Bronchial epithelial cell (primary cell): ENCODE measurements around the gene HSBP1. TPM values are rescaled to one million over a fixed set of nuclear protein-coding genes. Genes with fewer than 3 reads are reported as not detected.
A peak's percentile ranks its signal among the peaks of the same experiment; 100 is the strongest.

Experiments
- DNase-seq: peaks from one replicate; pipeline ENCODE4 v3.0.0-alpha.2; 2010; ENCODE audit warnings: low read depth
- FAIRE-seq: peaks from 2 replicates; lab custom pipeline; 2011; peaks lifted over from hg19 to GRCh38; lab: Jason Lieb, UNC
- H3K27me3 ChIP-seq: 2 replicates; pipeline ENCODE4 v1.5.1; 2011; ENCODE audit warnings: low read length; ENCODE audit not compliant: control insufficient read depth, insufficient read depth
- H3K36me3 ChIP-seq: 2 replicates; pipeline ENCODE4 v1.5.1; 2011; ENCODE audit warnings: low read length; ENCODE audit not compliant: control insufficient read depth, insufficient read depth
- H3K4me3 ChIP-seq: 2 replicates; pipeline ENCODE4 v1.5.1; 2011; ENCODE audit warnings: mild to moderate bottlenecking, low read depth, low read length, control low read depth
- CTCF ChIP-seq: IDR thresholded peaks from 2 replicates; pipeline ENCODE4 v1.5.1; 2011; ENCODE audit warnings: mild to moderate bottlenecking, moderate library complexity, low read length, control low read depth, inconsistent platforms; ENCODE audit not compliant: insufficient read depth, severe bottlenecking
- total RNA-seq: library from RNA; depleted of rRNA; stranded (reverse); fragments of >200 nt; gene quantifications from 2 replicates; pipeline ENCODE4 v1.2.1, GENCODE V29; 2014

HSBP1 gene
- total RNA-seq, 1 donor from 2014 or later = 20.0 TPM

GRCh38 chr16:83771306-83771942 is 36.4 kb upstream of the HSBP1 start:
- no peak for FAIRE-seq
- H3K27me3 ChIP-seq = no peaks in the 10 kb centered on the region
- TF ChIP-seq CTCF = no peak

GRCh38 chr16:83772806-83773205 is 35.0 kb upstream of the HSBP1 start:
- DNase-seq (no peak), FAIRE-seq (no peak)
- no peak overlapping the region for H3K4me3 ChIP-seq
- no peak for TF ChIP-seq CTCF
- no peaks in the 10 kb centered on the region for H3K36me3 ChIP-seq
- no peaks in the 10 kb centered on the region for H3K27me3 ChIP-seq

More at GRCh38 chr16:83771306-83771942, 36.4 kb upstream of the HSBP1 start:
- Histone ChIP-seq H3K4me3 (no peak overlapping the region), H3K36me3 (no peaks in the 10 kb centered on the region)
- no peak for DNase-seq

- no peak overlapping the region for H3K4me3 ChIP-seq
- FAIRE-seq (no peak), DNase-seq (no peak)
- H3K36me3 ChIP-seq = no peaks in the 10 kb centered on the region
- no peak for TF ChIP-seq CTCF
- H3K27me3 ChIP-seq = no peaks in the 10 kb centered on the region
Observed at GRCh38 chr16:83774066-83774465, 33.7 kb upstream of the HSBP1 start.

GRCh38 chr16:83776944-83777343 is 30.8 kb upstream of the HSBP1 start:
- no peaks in the 10 kb centered on the region for H3K27me3 ChIP-seq
- no peak for DNase-seq
- no peak for FAIRE-seq
- H3K4me3 ChIP-seq = no peak overlapping the region
- no peaks in the 10 kb centered on the region for H3K36me3 ChIP-seq
- TF ChIP-seq CTCF = no peak

GRCh38 chr16:83779886-83780285 is 27.9 kb upstream of the HSBP1 start:
- no peak overlapping the region for H3K4me3 ChIP-seq
- no peak for TF ChIP-seq CTCF
- H3K36me3 ChIP-seq = no peaks in the 10 kb centered on the region
- FAIRE-seq (no peak), DNase-seq (no peak)
- H3K27me3 ChIP-seq = no peaks in the 10 kb centered on the region

GRCh38 chr16:83785455-83785854 is 22.3 kb upstream of the HSBP1 start:
- H3K27me3 ChIP-seq = no peaks in the 10 kb centered on the region
- H3K36me3 ChIP-seq = no peaks in the 10 kb centered on the region
- no peak for DNase-seq
- TF ChIP-seq CTCF = no peak
- peak; percentile 92 for FAIRE-seq
- no peak overlapping the region for H3K4me3 ChIP-seq
